Transverse colon (tissue), 4 donors: ENCODE measurements around the gene PTP4A2. TPM values are rescaled to one million over a fixed set of nuclear protein-coding genes. Genes with fewer than 3 reads are reported as not detected.

ENCODE experiments used
- DNase-seq: peaks from one replicate; pipeline ENCODE4 v3.0.0-alpha.2; 2019
- H3K27ac ChIP-seq, 4 donors: fragments of 200-600 bp; sonication (generic); 2 replicates each; pipeline ENCODE4 v1.5.1; 2016 to 2018; ENCODE audit warnings: inconsistent platforms in 4 of 4
- H3K27me3 ChIP-seq: fragments of 200-600 bp; sonication (generic); 2 replicates; pipeline ENCODE4 v1.5.1; 2017; ENCODE audit warnings: inconsistent platforms
- H3K36me3 ChIP-seq, 4 donors: fragments of 200-600 bp; sonication (generic); 2 replicates each; pipeline ENCODE4 v1.5.1; 2017 to 2019; ENCODE audit warnings: inconsistent platforms in 4 of 4
- H3K4me1 ChIP-seq, 4 donors: fragments of 200-600 bp; sonication (generic); 2 replicates each; pipeline ENCODE4 v1.5.1; 2017 to 2020; ENCODE audit warnings: inconsistent platforms in 4 of 4
- H3K4me3 ChIP-seq, 4 donors: fragments of 200-600 bp; sonication (generic); 1 replicate in 1 of 4; 2 replicates in 3 of 4; pipeline versions ENCODE4 v1.5.1 to v1.6.1; 2017 to 2019; ENCODE audit warnings: inconsistent platforms in 4 of 4
- H3K9me3 ChIP-seq, 2 donors: fragments of 200-600 bp; sonication (generic); 2 replicates each; pipeline ENCODE4 v1.5.1; 2017 to 2019; ENCODE audit warnings: inconsistent platforms in 2 of 2
- EP300 ChIP-seq: sonication (generic); formaldehyde crosslinking; IDR thresholded peaks from one replicate; pipeline ENCODE4 v1.6.1; 2017; ENCODE audit warnings: antibody characterized with exemption, low read depth
- POLR2A ChIP-seq: fragments of 450-650 bp; IDR thresholded peaks from one replicate; pipeline ENCODE4 v1.6.1; 2016; ENCODE audit warnings: antibody characterized with exemption, mild to moderate bottlenecking, moderate library complexity
- POLR2AphosphoS5 ChIP-seq, 3 donors: sonication (generic); formaldehyde crosslinking; IDR thresholded peaks; one replicate each; pipeline ENCODE4 v1.6.1; 2016; ENCODE audit warnings: antibody characterized with exemption in 3 of 3
- WGBS, 2 donors: methylation state at CpG; one replicate each; pipeline ENCODE4 v1.1.5; 2018; ENCODE audit warnings: low coverage in 1 of 2; 5-methylcytosine and 5-hydroxymethylcytosine counted together
- in situ Hi-C, 4 donors: fragments of 200-750 bp; cut with MboI; loops; one replicate each; pipeline versions ENCODE4 v1.15.0 to v1.15.1; 2017; ENCODE audit warnings: low sequenced_read_pairs in 3 of 4, low pct_ligation_motif_present in 1 of 4, low pct_unique_long_range_greater_than_20kb in 1 of 4
- intact Hi-C: fragments of 100-400 bp; cut with DNase I; formaldehyde crosslinking; loops from one replicate; pipeline ENCODE4 v1.15.1; 2023; ENCODE audit warnings: low total_unique reads
- total RNA-seq, 4 donors: library from RNA; depleted of rRNA; stranded (reverse); fragments of >200 nt; gene quantifications; one replicate each; pipeline ENCODE4 v1.1.0, GENCODE V29; 2016
- TF ChIP-seq, protein P1 (sequence below), 5 experiments: fragments of 200-600 bp in 3 of 5; fragments of 450-650 bp in 2 of 5; sonication (generic) in 3 of 5; IDR thresholded peaks; 1 replicate in 2 of 5; 2 replicates in 3 of 5; pipeline ENCODE4 v1.5.1; 2016 to 2017; ENCODE audit warnings: antibody characterized with exemption in 5 of 5, inconsistent platforms in 3 of 5, mild to moderate bottlenecking in 2 of 5, moderate library complexity in 1 of 5

The PTP4A2 gene
- total RNA-seq, 4 donors from 2014 or later = 58.9 to 251 (median 195) TPM

DNA sequence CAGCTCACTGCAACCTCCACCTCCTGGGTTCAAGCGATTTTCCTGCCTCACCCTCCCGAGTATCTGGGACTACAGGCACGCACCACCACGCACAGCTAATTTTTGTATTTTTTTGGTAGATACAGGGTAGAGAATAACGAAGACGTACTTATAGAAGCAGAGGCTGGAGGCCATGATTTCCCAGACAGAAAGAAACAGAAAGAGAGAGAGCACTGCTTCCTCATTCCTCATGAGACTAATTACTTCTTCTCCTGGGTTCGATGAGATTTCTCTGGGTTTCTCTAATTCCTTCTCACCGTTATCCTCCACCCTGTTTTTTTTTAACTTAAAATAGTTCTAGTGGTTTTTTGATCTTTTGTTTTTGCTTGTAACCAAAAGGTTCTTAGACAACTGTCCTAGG lies 23.4 kb upstream of the PTP4A2 start:
- Histone ChIP-seq H3K27ac (no peak overlapping the region), H3K4me3 (no peak overlapping the region), H3K36me3 (no peaks in the 10 kb centered on the region), H3K27me3 (no peaks in the 10 kb centered on the region), H3K4me1 (peaks cover 0 to 30% (median 4%) of the 10 kb centered on the region in 4 donors), H3K9me3 (no peaks in the 10 kb centered on the region)
- no peak for DNase-seq
- in situ Hi-C loops (loop anchor here in 3 of 4 donors (10.0 to 25.0 kb wide), 3 partner anchors 127 to 299 kb away; no protein-coding TSS in a partner anchor), intact Hi-C loops (loop anchor here (5.0 kb wide), 1 partner anchor 144 kb away; the partner anchor contains the start of gene SPOCD1)
- TF ChIP-seq EP300 (no peak), POLR2AphosphoS5 (IDR thresholded peaks at IDR 0.05) (no peak), POLR2A (no peak)
- TF ChIP-seq, protein P1, sequence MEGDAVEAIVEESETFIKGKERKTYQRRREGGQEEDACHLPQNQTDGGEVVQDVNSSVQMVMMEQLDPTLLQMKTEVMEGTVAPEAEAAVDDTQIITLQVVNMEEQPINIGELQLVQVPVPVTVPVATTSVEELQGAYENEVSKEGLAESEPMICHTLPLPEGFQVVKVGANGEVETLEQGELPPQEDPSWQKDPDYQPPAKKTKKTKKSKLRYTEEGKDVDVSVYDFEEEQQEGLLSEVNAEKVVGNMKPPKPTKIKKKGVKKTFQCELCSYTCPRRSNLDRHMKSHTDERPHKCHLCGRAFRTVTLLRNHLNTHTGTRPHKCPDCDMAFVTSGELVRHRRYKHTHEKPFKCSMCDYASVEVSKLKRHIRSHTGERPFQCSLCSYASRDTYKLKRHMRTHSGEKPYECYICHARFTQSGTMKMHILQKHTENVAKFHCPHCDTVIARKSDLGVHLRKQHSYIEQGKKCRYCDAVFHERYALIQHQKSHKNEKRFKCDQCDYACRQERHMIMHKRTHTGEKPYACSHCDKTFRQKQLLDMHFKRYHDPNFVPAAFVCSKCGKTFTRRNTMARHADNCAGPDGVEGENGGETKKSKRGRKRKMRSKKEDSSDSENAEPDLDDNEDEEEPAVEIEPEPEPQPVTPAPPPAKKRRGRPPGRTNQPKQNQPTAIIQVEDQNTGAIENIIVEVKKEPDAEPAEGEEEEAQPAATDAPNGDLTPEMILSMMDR (IDR thresholded peaks at IDR 0.05) = no peak
- 60 to 85% methylated on average over 4 to 8 of the region's 8 CpGs for WGBS, 2 donors

DNA sequence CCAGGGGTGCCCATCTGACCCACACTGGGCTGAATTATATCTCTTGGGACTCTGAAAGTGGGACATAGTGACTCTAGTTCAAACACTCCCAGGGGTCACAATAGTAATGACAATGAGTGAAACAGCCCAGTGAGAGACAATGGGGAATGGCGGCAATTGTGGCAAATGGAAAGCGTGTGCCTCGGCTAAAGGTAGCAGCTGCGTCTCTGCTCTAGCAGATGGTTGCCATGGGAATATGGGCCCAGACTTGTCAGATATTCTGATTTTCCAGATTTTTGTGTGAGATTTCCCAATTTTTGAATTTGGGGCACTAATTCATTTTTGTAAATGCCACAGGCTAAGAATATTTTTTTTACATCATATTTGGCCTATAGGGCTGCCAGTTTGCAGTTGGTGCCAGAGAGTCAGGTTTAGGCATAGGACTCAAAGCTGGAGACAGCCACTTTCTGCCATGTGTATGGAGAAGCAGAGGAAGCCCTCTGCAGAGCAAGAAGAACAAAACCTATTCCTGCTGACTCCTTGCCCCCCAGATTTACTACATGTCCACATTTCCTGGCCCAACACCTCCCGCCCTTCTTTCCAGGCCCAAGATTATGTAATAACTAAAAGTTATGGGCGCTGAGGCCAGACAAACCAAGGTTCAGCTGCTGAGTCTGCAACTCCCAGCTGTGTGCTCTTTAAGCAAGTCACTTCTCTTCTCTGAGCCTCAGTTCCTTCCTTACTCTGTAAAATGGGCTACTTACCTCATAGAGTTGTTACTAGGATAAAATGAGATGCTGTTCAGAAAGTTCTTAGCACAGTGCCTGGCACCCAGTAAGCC lies 21.6 kb upstream of the PTP4A2 start:
- no peak for DNase-seq
- H3K4me1 ChIP-seq = peaks cover 15 to 48% (median 21%) of the 10 kb centered on the region in 4 donors
- in situ Hi-C loops = loop anchor here in 3 of 4 donors (10.0 to 25.0 kb wide), 4 partner anchors 125 to 297 kb away; partner anchors contain the start of gene SPOCD1 (in 1 of the 3)

DNA sequence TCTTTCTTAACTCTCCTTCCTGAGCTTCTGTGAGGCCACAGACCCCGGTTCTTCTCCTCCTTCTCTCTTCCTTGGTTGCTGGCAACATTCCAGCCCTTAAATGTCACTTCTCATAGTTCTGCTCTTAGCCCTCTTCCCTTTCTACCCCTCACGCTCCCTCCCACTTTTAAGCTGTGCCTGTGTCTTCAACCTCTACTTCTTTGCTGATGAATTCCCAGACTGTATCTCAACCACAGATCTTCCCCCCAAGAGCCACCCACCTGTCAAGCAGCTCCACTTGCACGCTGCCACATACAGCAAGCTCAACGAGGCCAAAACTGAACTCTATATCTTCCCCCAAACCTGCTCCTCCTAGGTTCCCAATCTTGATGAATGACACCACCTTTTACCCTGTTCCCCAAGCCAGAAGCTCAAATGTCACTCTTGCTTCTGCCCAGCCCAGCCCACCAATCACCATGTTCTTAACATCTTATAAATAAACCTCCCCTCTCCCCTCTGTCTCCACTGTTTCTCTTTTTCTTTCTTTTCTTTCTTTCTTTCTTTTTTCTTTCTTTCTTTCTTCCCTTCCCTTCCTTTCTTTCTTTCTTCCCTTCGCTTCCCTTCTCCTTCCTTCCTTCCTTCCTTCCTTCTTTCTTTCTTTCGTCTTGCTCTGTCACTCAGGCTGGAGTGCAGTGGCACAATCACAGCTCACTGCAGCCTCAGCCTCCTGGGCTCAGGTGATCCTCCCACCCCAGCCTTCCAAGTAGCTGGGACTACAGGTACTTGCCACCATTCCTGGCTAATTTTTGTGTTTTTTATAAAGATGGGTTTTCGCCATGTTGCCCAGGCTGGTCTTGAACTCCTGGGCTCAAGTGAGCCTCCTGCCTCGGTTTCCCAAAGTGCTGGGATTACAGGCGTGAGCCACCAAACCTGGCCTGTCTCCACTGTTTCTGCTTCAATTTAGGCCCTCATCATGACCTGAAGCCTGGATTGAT lies 19.8 kb upstream of the PTP4A2 start:
- in situ Hi-C loops = loop anchor here in 2 of 4 donors (10.0 to 25.0 kb wide), 2 partner anchors 143 to 296 kb away; partner anchors contain the start of gene SPOCD1 (in 1 of the 2)
- DNase-seq = no peak
- TF ChIP-seq, protein P1 (IDR thresholded peaks at IDR 0.05) = no peak
- TF ChIP-seq POLR2AphosphoS5 (IDR thresholded peaks at IDR 0.05) = no peak
- TF ChIP-seq POLR2A = no peak
- TF ChIP-seq EP300 = no peak
- no peaks in the 10 kb centered on the region for H3K36me3 ChIP-seq
- H3K27me3 ChIP-seq = no peaks in the 10 kb centered on the region
- no peaks in the 10 kb centered on the region for H3K9me3 ChIP-seq
- peak overlapping the region in 3 of 4 donors; percentile 20 to 85 (median 27) for H3K27ac ChIP-seq
- intact Hi-C loops = no loop called here
- 79% methylated on average over 3 to 9 of the region's 9 CpGs for WGBS, 2 donors
- peaks cover 24 to 55% (median 26%) of the 10 kb centered on the region in 4 donors for H3K4me1 ChIP-seq
- H3K4me3 ChIP-seq = no peak overlapping the region

More for the DNA sequence above, 21.6 kb upstream of the PTP4A2 start:
- WGBS, 2 donors = 93 to 94% methylated on average over 4 to 6 of the region's 6 CpGs
- no peaks in the 10 kb centered on the region for H3K27me3 ChIP-seq
- H3K27ac ChIP-seq = no peak overlapping the region
- no peak overlapping the region for H3K4me3 ChIP-seq
- intact Hi-C loops = loop anchor here (5.0 kb wide), 1 partner anchor 142 kb away; the partner anchor contains the start of gene SPOCD1
- TF ChIP-seq EP300 (no peak), POLR2A (no peak), POLR2AphosphoS5 (IDR thresholded peaks at IDR 0.05) (no peak)
- TF ChIP-seq, protein P1 (IDR thresholded peaks at IDR 0.05) = no peak
- no peaks in the 10 kb centered on the region for H3K36me3 ChIP-seq
- H3K9me3 ChIP-seq = no peaks in the 10 kb centered on the region
